H9 (cell line): ENCODE results near the gene FAM13A. TPM values are rescaled to one million over a fixed set of nuclear protein-coding genes. Genes with fewer than 3 reads are reported as not detected.

Experiments used
- DNase-seq: peaks from one replicate; pipeline ENCODE4 v3.0.0-alpha.2; 2017
- H2AFZ ChIP-seq: one replicate; pipeline ENCODE4 v1.6.1; 2013; ENCODE audit warnings: mild to moderate bottlenecking, low read length, control low read depth, moderate library complexity
- H2AK5ac ChIP-seq: 2 replicates; pipeline ENCODE4 v1.6.1; 2013; ENCODE audit warnings: low read length, control low read depth, mixed read lengths; ENCODE audit not compliant: insufficient read length
- H2BK120ac ChIP-seq: one replicate; pipeline ENCODE4 v1.6.1; 2013; ENCODE audit warnings: low read depth, mild to moderate bottlenecking, low read length, control low read depth, inconsistent platforms; ENCODE audit not compliant: poor library complexity, severe bottlenecking
- H2BK12ac ChIP-seq: 2 replicates; pipeline ENCODE4 v1.6.1; 2013; ENCODE audit warnings: low read length, control low read depth, mixed read lengths, low read depth; ENCODE audit not compliant: insufficient read length
- H2BK15ac ChIP-seq: 2 replicates; pipeline ENCODE4 v1.6.1; 2013; ENCODE audit warnings: low read depth, low read length, control low read depth
- H2BK20ac ChIP-seq: one replicate; pipeline ENCODE4 v1.6.1; 2013; ENCODE audit warnings: low read depth, mild to moderate bottlenecking, low read length, control low read depth, inconsistent platforms; ENCODE audit not compliant: poor library complexity, severe bottlenecking
- H2BK5ac ChIP-seq: 2 replicates; pipeline ENCODE4 v1.6.1; 2013; ENCODE audit warnings: low read length, control low read depth, mixed read lengths; ENCODE audit not compliant: insufficient read length
- H3K14ac ChIP-seq: 2 replicates; pipeline ENCODE4 v1.6.1; 2013; ENCODE audit warnings: low read length, control low read depth; ENCODE audit not compliant: insufficient read depth
- H3K18ac ChIP-seq: 2 replicates; pipeline ENCODE4 v1.6.1; 2013; ENCODE audit warnings: low read depth, mild to moderate bottlenecking, mixed read lengths, low read length, control low read depth; ENCODE audit not compliant: insufficient read length
- H3K23ac ChIP-seq: 2 replicates; pipeline ENCODE4 v1.6.1; 2013; ENCODE audit warnings: low read length, control low read depth, mixed read lengths, low read depth; ENCODE audit not compliant: insufficient read length
- H3K23me2 ChIP-seq: 2 replicates; pipeline ENCODE4 v1.6.1; 2013; ENCODE audit warnings: low read depth, mild to moderate bottlenecking, mixed read lengths, low read length, control low read depth; ENCODE audit not compliant: insufficient read length, poor library complexity, severe bottlenecking
- H3K27ac ChIP-seq: 2 replicates; pipeline ENCODE4 v1.5.1; 2013; ENCODE audit warnings: low read length, control low read depth, mixed read lengths, low read depth; ENCODE audit not compliant: insufficient read length
- H3K27me3 ChIP-seq: 2 replicates; pipeline ENCODE4 v1.6.1; 2013; ENCODE audit warnings: low read length, control low read depth, inconsistent platforms; ENCODE audit not compliant: insufficient read depth
- H3K4ac ChIP-seq: 2 replicates; pipeline ENCODE4 v1.6.1; 2013; ENCODE audit warnings: low read depth, mild to moderate bottlenecking, control low read depth, inconsistent platforms, low read length, moderate library complexity
- H3K4me1 ChIP-seq: 2 replicates; pipeline ENCODE4 v1.6.1; 2013; ENCODE audit warnings: low read length, control low read depth, inconsistent platforms; ENCODE audit not compliant: insufficient read depth
- H3K4me2 ChIP-seq: 2 replicates; pipeline ENCODE4 v1.6.1; 2013; ENCODE audit warnings: low read length, control low read depth, mixed read lengths; ENCODE audit not compliant: insufficient read length, insufficient read depth
- H3K56ac ChIP-seq: 2 replicates; pipeline ENCODE4 v1.6.1; 2013; ENCODE audit warnings: low read depth, mild to moderate bottlenecking, mixed read lengths, low read length, control low read depth; ENCODE audit not compliant: insufficient read length
- H3K79me1 ChIP-seq: 2 replicates; pipeline ENCODE4 v1.6.1; 2013; ENCODE audit warnings: low read depth, mild to moderate bottlenecking, moderate library complexity, low read length, control low read depth, inconsistent platforms; ENCODE audit not compliant: insufficient read depth, poor library complexity, severe bottlenecking
- H3K79me2 ChIP-seq: 2 replicates; pipeline ENCODE4 v1.6.1; 2013; ENCODE audit warnings: low read length, control low read depth, inconsistent platforms; ENCODE audit not compliant: insufficient read depth
- H3K9ac ChIP-seq: 2 replicates; pipeline ENCODE4 v1.6.1; 2013; ENCODE audit warnings: low read length, control low read depth, mixed read lengths; ENCODE audit not compliant: insufficient read length; ENCODE audit errors: extremely low read depth
- H3K9me3 ChIP-seq: one replicate; pipeline ENCODE4 v1.6.1; 2013; ENCODE audit warnings: low read depth, low read length, inconsistent platforms; ENCODE audit not compliant: control insufficient read depth
- H3T11ph ChIP-seq: one replicate; pipeline ENCODE4 v1.6.1; 2013; ENCODE audit warnings: mild to moderate bottlenecking, low read length, control low read depth, inconsistent platforms
- H4K20me1 ChIP-seq: one replicate; pipeline ENCODE4 v1.6.1; 2013; ENCODE audit not compliant: control insufficient read depth, insufficient read length, insufficient read depth
- H4K5ac ChIP-seq: 2 replicates; pipeline ENCODE4 v1.6.1; 2013; ENCODE audit warnings: low read depth, mild to moderate bottlenecking, mixed read lengths, low read length, control low read depth; ENCODE audit not compliant: insufficient read length
- H4K8ac ChIP-seq: replicated peaks from 2 replicates; pipeline ENCODE4 v1.6.1; 2013; ENCODE audit warnings: low read length, control low read depth, mixed read lengths, low read depth; ENCODE audit not compliant: insufficient read length
- H4K91ac ChIP-seq: 2 replicates; pipeline ENCODE4 v1.6.1; 2013; ENCODE audit warnings: low read depth, mild to moderate bottlenecking, moderate library complexity, mixed read lengths, low read length, control low read depth; ENCODE audit not compliant: insufficient read length
- H3K27ac Mint-ChIP-seq, 3 experiments: 2 replicates in 2 of 3; 3 replicates in 1 of 3; pipeline ENCODE4 v1.8.0; 2020 to 2021; ENCODE audit warnings: mixed read lengths in 3 of 3, mild to moderate bottlenecking in 1 of 3, moderate library complexity in 1 of 3
- H3K27me3 Mint-ChIP-seq: 2 replicates; pipeline ENCODE4 v1.8.0; 2021; ENCODE audit warnings: low read depth, mild to moderate bottlenecking, moderate library complexity, mixed read lengths
- H3K36me3 Mint-ChIP-seq, 3 experiments: 2 replicates in 2 of 3; 3 replicates in 1 of 3; pipeline ENCODE4 v1.8.0; 2020 to 2021; ENCODE audit warnings: low read depth in 3 of 3, mixed read lengths in 3 of 3; ENCODE audit not compliant: insufficient read depth in 1 of 3
- H3K4me1 Mint-ChIP-seq, 2 experiments: 2 replicates each; pipeline ENCODE4 v1.8.0; 2020; ENCODE audit warnings: mixed read lengths in 2 of 2
- H3K4me3 Mint-ChIP-seq, 2 experiments: 2 replicates in 1 of 2; 3 replicates in 1 of 2; pipeline ENCODE4 v1.8.0; 2020 to 2021; ENCODE audit warnings: mild to moderate bottlenecking in 2 of 2, mixed read lengths in 2 of 2, moderate library complexity in 1 of 2
- H3K9me3 Mint-ChIP-seq, 2 experiments: 2 replicates in 1 of 2; 3 replicates in 1 of 2; pipeline ENCODE4 v1.8.0; 2020; ENCODE audit warnings: mild to moderate bottlenecking in 2 of 2, mixed read lengths in 2 of 2, moderate library complexity in 1 of 2
- CTCF ChIP-seq: fragments of 200-600 bp; sonication (generic); conservative IDR thresholded peaks from 3 replicates; pipeline ENCODE4 v1.8.0; 2021; ENCODE audit warnings: antibody characterized with exemption, mild to moderate bottlenecking
- WGBS: extraction: QIAGEN DNeasy Blood & Tissue Kit; methylation state at CpG from one replicate; pipeline ENCODE4 v1.1.7; 2013; ENCODE audit warnings: missing lambda C conversion rate, low lambda C conversion rate, mixed read lengths; ENCODE audit not compliant: insufficient read length; ENCODE audit errors: extremely low coverage; 5-methylcytosine and 5-hydroxymethylcytosine counted together
- total RNA-seq: library from RNA; stranded (reverse); gene quantifications from 2 replicates; pipeline ENCODE4 v1.2.1, GENCODE V29; 2021

FAM13A gene
- total RNA-seq, 1 experiment from 2014 or later, result 12.7 TPM

DNA sequence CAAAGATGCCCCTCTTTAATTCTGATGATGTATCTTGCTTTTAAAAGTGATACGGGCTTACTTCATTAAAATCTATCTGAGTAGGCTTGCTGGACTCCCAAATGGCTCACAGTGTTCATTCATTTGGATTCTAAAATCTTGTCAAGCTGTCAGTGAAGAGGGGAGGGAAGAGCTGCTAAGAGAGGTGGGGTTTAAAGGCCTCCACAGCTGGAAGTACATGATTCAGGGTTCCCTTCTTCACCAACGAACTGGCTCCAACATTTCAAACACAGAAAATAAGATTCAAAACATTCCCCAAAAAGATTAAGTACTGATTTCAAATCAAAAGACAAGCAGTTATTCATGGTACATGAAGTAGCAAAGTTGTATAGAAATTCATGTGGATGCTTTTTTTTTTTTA lies 226.4 kb downstream of the FAM13A start:
- Histone ChIP-seq H3K9ac (no peak overlapping the region), H3K4ac (no peak overlapping the region), H4K8ac (no peak overlapping the region), H4K91ac (no peak overlapping the region), H3K27me3 (no peaks in the 10 kb centered on the region), H3K18ac (no peak overlapping the region), H2BK12ac (no peak overlapping the region), H3K9me3 (no peaks in the 10 kb centered on the region), H2BK20ac (no peak overlapping the region), H3T11ph (no peak overlapping the region), H4K5ac (no peak overlapping the region), H3K79me1 (no peaks in the 10 kb centered on the region), H2BK120ac (no peak overlapping the region), H3K27ac (no peak overlapping the region), H3K23ac (no peak overlapping the region), H4K20me1 (no peaks in the 10 kb centered on the region), H3K14ac (no peak overlapping the region), H2AFZ (no peak overlapping the region), H3K79me2 (no peaks in the 10 kb centered on the region), H2BK5ac (no peak overlapping the region), H3K4me1 (no peaks in the 10 kb centered on the region), H3K4me2 (no peak overlapping the region), H2AK5ac (no peak overlapping the region), H3K23me2 (no peaks in the 10 kb centered on the region), H2BK15ac (no peak overlapping the region), H3K56ac (no peak overlapping the region)
- Mint-ChIP-seq H3K36me3 (peaks cover 0 to 2% (median 0%) of the 10 kb centered on the region in 3 experiments; a peak in 1 of 7 replicates), H3K4me3 (no peak overlapping the region), H3K4me1 (no peaks in the 10 kb centered on the region), H3K27ac (no peak overlapping the region), H3K27me3 (no peaks in the 10 kb centered on the region), H3K9me3 (no peaks in the 10 kb centered on the region)
- DNase-seq, result no peak
- TF ChIP-seq CTCF, result no peak
- no CpG with 5 or more reads among the region's 2 CpGs for WGBS
